ENCODE measurements around the gene BLVRB. TPM values are rescaled to one million over a fixed set of nuclear protein-coding genes. Genes with fewer than 3 reads are reported as not detected.

The BLVRB gene
- total RNA-seq, 2 experiments from 2014 or later: 4.3 to 5.2 TPM

GRCh38 chr19:40400559-40400958 is 65.0 kb downstream of the BLVRB start:
- no peak overlapping the region for H3K27ac ChIP-seq (ENCODE audit: low read depth in 1 of 2, low read length in 2 of 2)
- H3K4me3 ChIP-seq (ENCODE audit: low read length): no peak overlapping the region
- H3K4me1 ChIP-seq (ENCODE audit: insufficient read depth, low read length): peaks cover 29% of the 10 kb centered on the region
- H3K27me3 ChIP-seq (ENCODE audit: control insufficient read depth in 1 of 2, insufficient read depth in 2 of 2, low read length in 2 of 2): no peaks in the 10 kb centered on the region
- H3K36me3 ChIP-seq (ENCODE audit: insufficient read depth, low read length): no peaks in the 10 kb centered on the region
- H3K36me3 Mint-ChIP-seq (ENCODE audit: low read depth): peaks cover 4% of the 10 kb centered on the region
- no peak for TF ChIP-seq CTCF (IDR thresholded peaks at IDR 0.05)
- H3K9me3 Mint-ChIP-seq: no peaks in the 10 kb centered on the region
- ChIA-PET POLR2A (interaction anchor here (0.6 kb wide), 1 partner anchor 256 kb away, joined by 3 read pairs; no protein-coding TSS in a partner anchor), CTCF (no interaction called here)
- H3K27me3 Mint-ChIP-seq: no peaks in the 10 kb centered on the region
- H3K4me1 Mint-ChIP-seq (ENCODE audit: low read depth): peaks cover 35% of the 10 kb centered on the region
- no peaks in the 10 kb centered on the region for H3K9me3 ChIP-seq (ENCODE audit: control insufficient read depth in 1 of 2, insufficient read depth in 1 of 2, low read length in 2 of 2)
- intact Hi-C loops (cut with DNase I, micrococcal nuclease): loop anchor here (5.0 to 10.0 kb wide), 4 partner anchors 53 to 202 kb away; partner anchors contain the start of genes BLVRB (in 1 of the 2), C19orf47 (in 1 of the 2), LTBP4 (in 1 of the 2) and PLD3 (in 1 of the 2)
- ATAC-seq (ENCODE audit: poor library complexity) (no peak), DNase-seq (no peak)
- peak overlapping the region; percentile 26 for H3K4me3 Mint-ChIP-seq
- no peak overlapping the region for H3K27ac Mint-ChIP-seq

- CTCF ChIA-PET: no interaction called here
- Histone ChIP-seq H3K27me3 (ENCODE audit: control insufficient read depth in 1 of 2, insufficient read depth in 2 of 2, low read length in 2 of 2) (no peaks in the 10 kb centered on the region), H3K36me3 (ENCODE audit: insufficient read depth, low read length) (no peaks in the 10 kb centered on the region), H3K4me1 (ENCODE audit: insufficient read depth, low read length) (peaks cover 20% of the 10 kb centered on the region), H3K4me3 (ENCODE audit: low read length) (no peak overlapping the region), H3K27ac (ENCODE audit: low read depth in 1 of 2, low read length in 2 of 2) (no peak overlapping the region), H3K9me3 (ENCODE audit: control insufficient read depth in 1 of 2, insufficient read depth in 1 of 2, low read length in 2 of 2) (no peaks in the 10 kb centered on the region)
- TF ChIP-seq CTCF (IDR thresholded peaks at IDR 0.05): no peak
- Mint-ChIP-seq H3K4me3 (peak overlapping the region; percentile 55), H3K4me1 (ENCODE audit: low read depth) (peaks cover 26% of the 10 kb centered on the region), H3K9me3 (no peaks in the 10 kb centered on the region), H3K36me3 (ENCODE audit: low read depth) (peaks cover 1% of the 10 kb centered on the region), H3K27me3 (no peaks in the 10 kb centered on the region), H3K27ac (no peak overlapping the region)
- POLR2A ChIA-PET: no interaction called here
- peak; percentile 84 for ATAC-seq (ENCODE audit: poor library complexity)
- peak; percentile 42 to 84 (median 60) for DNase-seq
- intact Hi-C loops (cut with DNase I, micrococcal nuclease): no loop called here
Measured at GRCh38 chr19:40398417-40399131, 67.0 kb downstream of the BLVRB start.

Other genes starting within 250 kb of the BLVRB start
- not detected for gene TTC9B, start 247.4 kb downstream of the BLVRB start, total RNA-seq
- gene CCNP, start 239.1 kb downstream of the BLVRB start, total RNA-seq: 1 to 10 TPM; 1.2 to 1.7 TPM
- gene AKT2, start 180.4 kb downstream of the BLVRB start, total RNA-seq: 100 to 1,000 TPM; 197 to 199 TPM
- 10 to 100 TPM; 10.1 to 11.2 TPM for gene C19orf47, start 117.3 kb downstream of the BLVRB start, total RNA-seq
- gene PLD3, start 117.0 kb downstream of the BLVRB start, total RNA-seq: 10 to 100 TPM; 56.1 to 58.3 TPM
- gene HIPK4, start 75.6 kb downstream of the BLVRB start, total RNA-seq: under 1 TPM; 0.08 to 0.11 TPM
- gene PRX, start 52.4 kb downstream of the BLVRB start, total RNA-seq: 1 to 10 TPM; 1.5 TPM
- gene SERTAD1, start 39.8 kb downstream of the BLVRB start, total RNA-seq: 10 to 100 TPM; 26.4 to 26.5 TPM
- gene SERTAD3, start 21.4 kb downstream of the BLVRB start, total RNA-seq: 10 to 100 TPM; 17.4 to 19.2 TPM
- gene SPTBN4, start 1.3 kb upstream of the BLVRB start, total RNA-seq: under 1 TPM; 0.59 to 0.88 TPM
- gene SHKBP1, start 111.1 kb upstream of the BLVRB start, total RNA-seq: 10 to 100 TPM; 82.5 to 92.9 TPM
- 100 to 1,000 TPM; 116 to 134 TPM for gene LTBP4, start 135.6 kb upstream of the BLVRB start, total RNA-seq
- 1 to 10 TPM; 5.2 to 5.4 TPM for gene NUMBL, start 224.9 kb upstream of the BLVRB start, total RNA-seq

All from CD4-positive, alpha-beta T cell (primary cell).